Naive thymus-derived CD8-positive, alpha-beta T cell (primary cell): ENCODE measurements around the gene EDN2. TPM values are rescaled to one million over a fixed set of nuclear protein-coding genes. Genes with fewer than 3 reads are reported as not detected.

ENCODE experiments used
- ATAC-seq, 2 donors: fragments of 150-1000 bp; cut with Tn5 transposase in 1 of 2; sonication (Bioruptor Pico), chemical (Tn5 transposase) in 1 of 2; 1 replicate in 1 of 2; 2 replicates in 1 of 2; pipeline ENCODE4 v1.10.0; 2021; ENCODE audit warnings: mild to moderate bottlenecking in 2 of 2, moderate library complexity in 2 of 2
- POLR2A ChIA-PET: fragments of 350-600 bp; sonication (Branson Sonifier 250); formaldehyde crosslinking; loops from one replicate; lab custom pipeline; 2021; ENCODE audit warnings: antibody characterized with exemption; lab: Charles Lee
- DNase-seq, 10 donors: peaks; one replicate each; pipeline versions ENCODE4 v3.0.0 to v3.0.0-alpha.2; 2020 to 2022
- H3K27ac Mint-ChIP-seq, 10 donors: one replicate each; pipeline ENCODE4 v1.8.0; 2020 to 2022; ENCODE audit warnings: mild to moderate bottlenecking in 10 of 10, mixed read lengths in 10 of 10, moderate library complexity in 4 of 10, inconsistent platforms in 1 of 10
- H3K27me3 Mint-ChIP-seq, 5 donors: one replicate each; pipeline ENCODE4 v1.8.0; 2021 to 2022; ENCODE audit warnings: mixed read lengths in 5 of 5
- H3K36me3 Mint-ChIP-seq, 3 donors: one replicate each; pipeline ENCODE4 v1.8.0; 2020 to 2022; ENCODE audit warnings: mixed read lengths in 3 of 3, mild to moderate bottlenecking in 2 of 3, inconsistent platforms in 1 of 3
- H3K4me1 Mint-ChIP-seq, 4 donors: one replicate each; pipeline ENCODE4 v1.8.0; 2021 to 2022; ENCODE audit warnings: mixed read lengths in 4 of 4
- H3K4me3 Mint-ChIP-seq, 10 donors: one replicate each; pipeline ENCODE4 v1.8.0; 2020 to 2022; ENCODE audit warnings: mild to moderate bottlenecking in 10 of 10, mixed read lengths in 10 of 10, moderate library complexity in 6 of 10, inconsistent platforms in 1 of 10
- H3K9me3 Mint-ChIP-seq, 9 donors: one replicate each; pipeline ENCODE4 v1.8.0; 2020 to 2022; ENCODE audit warnings: mixed read lengths in 9 of 9, mild to moderate bottlenecking in 3 of 9, inconsistent platforms in 1 of 9, moderate library complexity in 1 of 9
- polyA plus RNA-seq, 3 donors: library from polyadenylated mRNA; unstranded; fragments of 300-500 nt; fragmentation: Illumina TruSeq; gene quantifications; one replicate each; pipeline ENCODE4 v1.2.3, GENCODE V29; 2021
- total RNA-seq, 8 experiments: library from RNA in 2 of 8; stranded (reverse) in 2 of 8; gene quantifications; one replicate each; pipeline ENCODE4 v1.2.3 and lab custom pipeline; 2021 to 2026

The EDN2 gene
- total and polyA plus RNA-seq, 5 experiments from 2014 or later = not detected

- ATAC-seq = no peak
- peak in 1 of 10 donors; percentile 48 for DNase-seq
- Mint-ChIP-seq H3K9me3 (no peaks in the 10 kb centered on the region), H3K4me1 (peaks cover 0 to 8% (median 4%) of the 10 kb centered on the region in 4 donors), H3K36me3 (no peaks in the 10 kb centered on the region), H3K4me3 (no peak overlapping the region), H3K27me3 (peaks cover 1 to 35% (median 17%) of the 10 kb centered on the region in 5 donors), H3K27ac (no peak overlapping the region)
- POLR2A ChIA-PET = no interaction called here
Observed at GRCh38 chr1:41483001-41483850, 1.3 kb downstream of the EDN2 start.

GRCh38 chr1:41482001-41482765 is 2.3 kb downstream of the EDN2 start:
- Mint-ChIP-seq H3K27ac (no peak overlapping the region), H3K9me3 (no peaks in the 10 kb centered on the region), H3K36me3 (no peaks in the 10 kb centered on the region), H3K4me3 (no peak overlapping the region), H3K4me1 (peaks cover 0 to 8% (median 4%) of the 10 kb centered on the region in 4 donors), H3K27me3 (peaks cover 0 to 34% (median 17%) of the 10 kb centered on the region in 5 donors)
- POLR2A ChIA-PET = interaction anchor here (0.6 kb wide), 1 partner anchor 14 kb away, joined by 3 read pairs; no protein-coding TSS in a partner anchor
- ATAC-seq = no peak
- peak in 1 of 10 donors; percentile 59 for DNase-seq

GRCh38 chr1:41481109-41481775 is 3.2 kb downstream of the EDN2 start:
- Mint-ChIP-seq H3K27ac (no peak overlapping the region), H3K4me1 (peaks cover 0 to 4% (median 2%) of the 10 kb centered on the region in 4 donors), H3K27me3 (peaks cover 0 to 25% (median 11%) of the 10 kb centered on the region in 5 donors), H3K4me3 (no peak overlapping the region), H3K9me3 (no peaks in the 10 kb centered on the region), H3K36me3 (no peaks in the 10 kb centered on the region)
- ATAC-seq (no peak), DNase-seq (peak in 1 of 10 donors; percentile 23)
- POLR2A ChIA-PET = no interaction called here

GRCh38 chr1:41480204-41481108 is 4.0 kb downstream of the EDN2 start:
- POLR2A ChIA-PET = no interaction called here
- Mint-ChIP-seq H3K9me3 (no peaks in the 10 kb centered on the region), H3K36me3 (no peaks in the 10 kb centered on the region), H3K27ac (peak overlapping the region in 1 of 10 donors; percentile 13), H3K27me3 (peaks cover 0 to 17% (median 6%) of the 10 kb centered on the region in 5 donors), H3K4me3 (no peak overlapping the region), H3K4me1 (peaks cover 0 to 3% (median 0%) of the 10 kb centered on the region in 4 donors)
- no peak for ATAC-seq
- peak in 1 of 10 donors; percentile 45 for DNase-seq

- no peak overlapping the region for H3K27ac Mint-ChIP-seq
- DNase-seq (peak in 1 of 10 donors; percentile 10), ATAC-seq (no peak)
- H3K4me1 Mint-ChIP-seq = peaks cover 0 to 3% (median 0%) of the 10 kb centered on the region in 4 donors
- POLR2A ChIA-PET = no interaction called here
- no peak overlapping the region for H3K4me3 Mint-ChIP-seq
- H3K9me3 Mint-ChIP-seq = no peaks in the 10 kb centered on the region
- peaks cover 0 to 17% (median 6%) of the 10 kb centered on the region in 5 donors for H3K27me3 Mint-ChIP-seq
- no peaks in the 10 kb centered on the region for H3K36me3 Mint-ChIP-seq
Observed at GRCh38 chr1:41479808-41480160, 4.7 kb downstream of the EDN2 start.

- no peak overlapping the region for H3K27ac Mint-ChIP-seq
- DNase-seq = peak in 1 of 10 donors; percentile 58
- peaks cover 0 to 3% (median 0%) of the 10 kb centered on the region in 4 donors for H3K4me1 Mint-ChIP-seq
- H3K4me3 Mint-ChIP-seq = no peak overlapping the region
- H3K9me3 Mint-ChIP-seq = no peaks in the 10 kb centered on the region
- POLR2A ChIA-PET = no interaction called here
- ATAC-seq = no peak
- peaks cover 0 to 15% (median 4%) of the 10 kb centered on the region in 5 donors for H3K27me3 Mint-ChIP-seq
- H3K36me3 Mint-ChIP-seq = no peaks in the 10 kb centered on the region
Observed at GRCh38 chr1:41479000-41479807, 5.3 kb downstream of the EDN2 start.

- Mint-ChIP-seq H3K27ac (peak overlapping the region in 1 of 10 donors; percentile 21), H3K36me3 (no peaks in the 10 kb centered on the region), H3K4me1 (peaks cover 0 to 3% (median 0%) of the 10 kb centered on the region in 4 donors), H3K9me3 (no peaks in the 10 kb centered on the region), H3K4me3 (no peak overlapping the region), H3K27me3 (peaks cover 0 to 6% (median 0%) of the 10 kb centered on the region in 5 donors)
- ATAC-seq (no peak), DNase-seq (peak in 1 of 10 donors; percentile 24)
- POLR2A ChIA-PET = no interaction called here
Observed at GRCh38 chr1:41478118-41478748, 6.2 kb downstream of the EDN2 start.

- peaks cover 0 to 3% (median 0%) of the 10 kb centered on the region in 4 donors for H3K4me1 Mint-ChIP-seq
- H3K27me3 Mint-ChIP-seq = peaks cover 0 to 3% (median 0%) of the 10 kb centered on the region in 5 donors
- H3K4me3 Mint-ChIP-seq = no peak overlapping the region
- POLR2A ChIA-PET = no interaction called here
- H3K9me3 Mint-ChIP-seq = no peaks in the 10 kb centered on the region
- ATAC-seq (no peak), DNase-seq (peak in 1 of 10 donors; percentile 46)
- no peak overlapping the region for H3K27ac Mint-ChIP-seq
- H3K36me3 Mint-ChIP-seq = no peaks in the 10 kb centered on the region
Observed at GRCh38 chr1:41476807-41477361, 7.6 kb downstream of the EDN2 start.

- DNase-seq (no peak), ATAC-seq (no peak)
- POLR2A ChIA-PET = no interaction called here
- H3K4me1 Mint-ChIP-seq = peaks cover 0 to 3% (median 0%) of the 10 kb centered on the region in 4 donors
- peaks cover 0 to 3% (median 0%) of the 10 kb centered on the region in 5 donors for H3K27me3 Mint-ChIP-seq
- H3K36me3 Mint-ChIP-seq = no peaks in the 10 kb centered on the region
- no peak overlapping the region for H3K4me3 Mint-ChIP-seq
- H3K27ac Mint-ChIP-seq = no peak overlapping the region
- H3K9me3 Mint-ChIP-seq = no peaks in the 10 kb centered on the region
Observed at GRCh38 chr1:41475859-41476567, 8.5 kb downstream of the EDN2 start.

- Mint-ChIP-seq H3K36me3 (no peaks in the 10 kb centered on the region), H3K27me3 (peaks cover 0 to 3% (median 0%) of the 10 kb centered on the region in 5 donors), H3K9me3 (no peaks in the 10 kb centered on the region), H3K27ac (no peak overlapping the region), H3K4me1 (peaks cover 0 to 3% (median 0%) of the 10 kb centered on the region in 4 donors), H3K4me3 (no peak overlapping the region)
- ATAC-seq (no peak), DNase-seq (peak in 1 of 10 donors; percentile 16)
- POLR2A ChIA-PET = no interaction called here
Observed at GRCh38 chr1:41475346-41475745, 9.1 kb downstream of the EDN2 start.
